ENCODE results near the gene ZNF584. TPM values are rescaled to one million over a fixed set of nuclear protein-coding genes. Genes with fewer than 3 reads are reported as not detected.

ZNF584 gene
- total RNA-seq, 1 donor: 25.7 TPM

GRCh38 chr19:58409010-58409790 is 751 bp downstream of the ZNF584 start:
- DNase-seq (ENCODE audit: insufficient read length, low spot score, missing footprints): peak; percentile 87
- H2AFZ ChIP-seq (ENCODE audit: low read length): peak overlapping the region; percentile 94
- H3K9me3 ChIP-seq (ENCODE audit: low read depth, low read length): no peaks in the 10 kb centered on the region
- no peaks in the 10 kb centered on the region for H3K27me3 ChIP-seq (ENCODE audit: insufficient read depth, low read length)
- TF ChIP-seq CTCF (IDR thresholded peaks at IDR 0.05; ENCODE audit: extremely low read depth, low read depth, low read length): no peak
- H3K36me3 ChIP-seq (ENCODE audit: insufficient read depth, low read length): no peaks in the 10 kb centered on the region
- peak overlapping the region; percentile 96 for H3K4me3 ChIP-seq (ENCODE audit: insufficient read depth, low read length)
- peak overlapping the region; percentile 88 for H3K27ac ChIP-seq (ENCODE audit: low read depth, low read length)
- peaks cover 17% of the 10 kb centered on the region for H3K4me1 ChIP-seq (ENCODE audit: insufficient read depth, low read length)
- H4K20me1 ChIP-seq (ENCODE audit: insufficient read depth, low read length): peaks cover 9% of the 10 kb centered on the region
- H3K79me2 ChIP-seq (ENCODE audit: insufficient read depth, low read length): peaks cover 39% of the 10 kb centered on the region
- peak overlapping the region; percentile 92 for H3K4me2 ChIP-seq (ENCODE audit: insufficient read depth, low read length)

GRCh38 chr19:58416604-58417003 is 8.2 kb downstream of the ZNF584 start:
- H4K20me1 ChIP-seq (ENCODE audit: insufficient read depth, low read length): no peaks in the 10 kb centered on the region

GRCh38 chr19:58417071-58417470 is 8.6 kb downstream of the ZNF584 start:
- Histone ChIP-seq H4K20me1 (ENCODE audit: insufficient read depth, low read length) (no peaks in the 10 kb centered on the region), H3K9me3 (ENCODE audit: low read depth, low read length) (peaks cover 24% of the 10 kb centered on the region), H3K4me2 (ENCODE audit: insufficient read depth, low read length) (no peak overlapping the region), H3K79me2 (ENCODE audit: insufficient read depth, low read length) (peaks cover 5% of the 10 kb centered on the region), H3K4me3 (ENCODE audit: insufficient read depth, low read length) (no peak overlapping the region), H3K27ac (ENCODE audit: low read depth, low read length) (no peak overlapping the region), H3K4me1 (ENCODE audit: insufficient read depth, low read length) (no peaks in the 10 kb centered on the region), H2AFZ (ENCODE audit: low read length) (no peak overlapping the region), H3K27me3 (ENCODE audit: insufficient read depth, low read length) (no peaks in the 10 kb centered on the region), H3K36me3 (ENCODE audit: insufficient read depth, low read length) (peaks cover 44% of the 10 kb centered on the region)
- no peak for TF ChIP-seq CTCF (IDR thresholded peaks at IDR 0.05; ENCODE audit: extremely low read depth, low read depth, low read length)
- no peak for DNase-seq (ENCODE audit: insufficient read length, low spot score, missing footprints)

More at GRCh38 chr19:58416604-58417003, 8.2 kb downstream of the ZNF584 start:
- H2AFZ ChIP-seq (ENCODE audit: low read length): no peak overlapping the region
- H3K79me2 ChIP-seq (ENCODE audit: insufficient read depth, low read length): peaks cover 5% of the 10 kb centered on the region
- no peaks in the 10 kb centered on the region for H3K27me3 ChIP-seq (ENCODE audit: insufficient read depth, low read length)
- H3K4me3 ChIP-seq (ENCODE audit: insufficient read depth, low read length): no peak overlapping the region
- peaks cover 44% of the 10 kb centered on the region for H3K36me3 ChIP-seq (ENCODE audit: insufficient read depth, low read length)
- no peak for TF ChIP-seq CTCF (IDR thresholded peaks at IDR 0.05; ENCODE audit: extremely low read depth, low read depth, low read length)
- no peak overlapping the region for H3K27ac ChIP-seq (ENCODE audit: low read depth, low read length)
- H3K4me2 ChIP-seq (ENCODE audit: insufficient read depth, low read length): no peak overlapping the region
- H3K9me3 ChIP-seq (ENCODE audit: low read depth, low read length): peaks cover 24% of the 10 kb centered on the region
- DNase-seq (ENCODE audit: insufficient read length, low spot score, missing footprints): no peak
- H3K4me1 ChIP-seq (ENCODE audit: insufficient read depth, low read length): no peaks in the 10 kb centered on the region

GRCh38 chr19:58428617-58429016 is 20.2 kb downstream of the ZNF584 start:
- Histone ChIP-seq H2AFZ (ENCODE audit: low read length) (no peak overlapping the region), H3K27me3 (ENCODE audit: insufficient read depth, low read length) (no peaks in the 10 kb centered on the region), H3K4me2 (ENCODE audit: insufficient read depth, low read length) (no peak overlapping the region), H3K27ac (ENCODE audit: low read depth, low read length) (no peak overlapping the region), H3K79me2 (ENCODE audit: insufficient read depth, low read length) (no peaks in the 10 kb centered on the region), H4K20me1 (ENCODE audit: insufficient read depth, low read length) (no peaks in the 10 kb centered on the region), H3K4me1 (ENCODE audit: insufficient read depth, low read length) (no peaks in the 10 kb centered on the region), H3K4me3 (ENCODE audit: insufficient read depth, low read length) (no peak overlapping the region), H3K9me3 (ENCODE audit: low read depth, low read length) (peaks cover 49% of the 10 kb centered on the region), H3K36me3 (ENCODE audit: insufficient read depth, low read length) (peaks cover 16% of the 10 kb centered on the region)
- no peak for DNase-seq (ENCODE audit: insufficient read length, low spot score, missing footprints)
- TF ChIP-seq CTCF (IDR thresholded peaks at IDR 0.05; ENCODE audit: extremely low read depth, low read depth, low read length): no peak

Data from osteoblast (primary cell).